GM18907 (cell line): Measurements from ENCODE around the gene PSD2.

ENCODE experiments used
- ATAC-seq: cut with Tn5 transposase; IDR thresholded peaks from one replicate; pipeline ENCODE4 v1.9.1; 2021; ENCODE audit warnings: mild to moderate bottlenecking, moderate library complexity; ENCODE audit not compliant: unreplicated experiment

PSD2 gene

GRCh38 chr5:139852696-139853095 is 57.1 kb downstream of the PSD2 start:
- no peak for ATAC-seq

GRCh38 chr5:139854029-139854605 is 58.5 kb downstream of the PSD2 start:
- ATAC-seq = no peak

- ATAC-seq = no peak
Observed at GRCh38 chr5:139854953-139855352, 59.3 kb downstream of the PSD2 start.

- no peak for ATAC-seq
Observed at GRCh38 chr5:139855451-139855850, 59.8 kb downstream of the PSD2 start.

GRCh38 chr5:139855946-139856540 is 60.4 kb downstream of the PSD2 start:
- no peak for ATAC-seq

- no peak for ATAC-seq
Observed at GRCh38 chr5:139856714-139857113, 61.1 kb downstream of the PSD2 start.

GRCh38 chr5:139859013-139859412 is 63.4 kb downstream of the PSD2 start:
- ATAC-seq = no peak

GRCh38 chr5:139861021-139861888 is 65.6 kb downstream of the PSD2 start:
- no peak for ATAC-seq

GRCh38 chr5:139861889-139862207 is 66.2 kb downstream of the PSD2 start:
- ATAC-seq = no peak

- peak; percentile 53 for ATAC-seq
Observed at GRCh38 chr5:139862313-139862712, 66.7 kb downstream of the PSD2 start.

GRCh38 chr5:139862803-139863202 is 67.2 kb downstream of the PSD2 start:
- no peak for ATAC-seq

GRCh38 chr5:139863361-139863760 is 67.8 kb downstream of the PSD2 start:
- no peak for ATAC-seq

- ATAC-seq = no peak
Observed at GRCh38 chr5:139863855-139864558, 68.4 kb downstream of the PSD2 start.

- no peak for ATAC-seq
Observed at GRCh38 chr5:139864716-139865483, 69.3 kb downstream of the PSD2 start.

GRCh38 chr5:139867109-139867508 is 71.5 kb downstream of the PSD2 start:
- ATAC-seq = no peak

- no peak for ATAC-seq
Observed at GRCh38 chr5:139867581-139867980, 72.0 kb downstream of the PSD2 start.

GRCh38 chr5:139869042-139869790 is 73.6 kb downstream of the PSD2 start:
- ATAC-seq = no peak

GRCh38 chr5:139870677-139871076 is 75.1 kb downstream of the PSD2 start:
- no peak for ATAC-seq

GRCh38 chr5:139871614-139872013 is 76.0 kb downstream of the PSD2 start:
- ATAC-seq = no peak
